Spinal cord (tissue), 10 donors: ENCODE measurements around the gene RNF126. TPM values are rescaled to one million over a fixed set of nuclear protein-coding genes. Genes with fewer than 3 reads are reported as not detected.

Source experiments
- DNase-seq, 6 donors: peaks; one replicate each; pipeline versions ENCODE4 v3.0.0 to v3.0.0-alpha.2; 2013 to 2015; ENCODE audit warnings: low spot score in 6 of 6, low read depth in 4 of 6
- H3K27ac ChIP-seq: one replicate; pipeline ENCODE4 v1.5.1; 2013; ENCODE audit warnings: low read depth, low read length, control low read depth
- H3K27me3 ChIP-seq: one replicate; pipeline ENCODE4 v1.6.1; 2013; ENCODE audit warnings: low read length; ENCODE audit not compliant: control insufficient read depth, insufficient read depth
- H3K36me3 ChIP-seq: one replicate; pipeline ENCODE4 v1.6.1; 2013; ENCODE audit warnings: low read length; ENCODE audit not compliant: control insufficient read depth, insufficient read depth
- H3K4me1 ChIP-seq: one replicate; pipeline ENCODE4 v1.6.1; 2013; ENCODE audit warnings: low read length; ENCODE audit not compliant: control insufficient read depth, insufficient read depth
- H3K4me3 ChIP-seq: one replicate; pipeline ENCODE4 v1.5.1; 2013; ENCODE audit warnings: low read depth, low read length, control low read depth
- H3K9me3 ChIP-seq: one replicate; pipeline ENCODE4 v1.6.1; 2013; ENCODE audit warnings: low read length; ENCODE audit not compliant: control insufficient read depth, insufficient read depth
- WGBS: methylation state at CpG from one replicate; pipeline ENCODE4 v1.1.5; 2013; ENCODE audit warnings: missing lambda C conversion rate; ENCODE audit not compliant: insufficient coverage; 5-methylcytosine and 5-hydroxymethylcytosine counted together
- polyA plus RNA-seq, 2 donors: library from polyadenylated mRNA; unstranded; fragments of 120-200 nt; gene quantifications; one replicate each; pipeline ENCODE4 v1.2.1, GENCODE V29; 2013; ENCODE audit not compliant: insufficient read length in 2 of 2
- total RNA-seq, 2 donors: library from RNA; depleted of rRNA in 1 of 2; stranded (reverse); fragments of 120-200 nt in 1 of 2; fragments of >200 nt in 1 of 2; gene quantifications; one replicate each; pipeline versions ENCODE4 v1.2.3 to v1.2.4, GENCODE V29; 2013 to 2014
- donor health status: healthy.

RNF126 gene
- total and polyA plus RNA-seq, 4 donors: 13.4 to 61.6 (median 35.6) TPM

DNA sequence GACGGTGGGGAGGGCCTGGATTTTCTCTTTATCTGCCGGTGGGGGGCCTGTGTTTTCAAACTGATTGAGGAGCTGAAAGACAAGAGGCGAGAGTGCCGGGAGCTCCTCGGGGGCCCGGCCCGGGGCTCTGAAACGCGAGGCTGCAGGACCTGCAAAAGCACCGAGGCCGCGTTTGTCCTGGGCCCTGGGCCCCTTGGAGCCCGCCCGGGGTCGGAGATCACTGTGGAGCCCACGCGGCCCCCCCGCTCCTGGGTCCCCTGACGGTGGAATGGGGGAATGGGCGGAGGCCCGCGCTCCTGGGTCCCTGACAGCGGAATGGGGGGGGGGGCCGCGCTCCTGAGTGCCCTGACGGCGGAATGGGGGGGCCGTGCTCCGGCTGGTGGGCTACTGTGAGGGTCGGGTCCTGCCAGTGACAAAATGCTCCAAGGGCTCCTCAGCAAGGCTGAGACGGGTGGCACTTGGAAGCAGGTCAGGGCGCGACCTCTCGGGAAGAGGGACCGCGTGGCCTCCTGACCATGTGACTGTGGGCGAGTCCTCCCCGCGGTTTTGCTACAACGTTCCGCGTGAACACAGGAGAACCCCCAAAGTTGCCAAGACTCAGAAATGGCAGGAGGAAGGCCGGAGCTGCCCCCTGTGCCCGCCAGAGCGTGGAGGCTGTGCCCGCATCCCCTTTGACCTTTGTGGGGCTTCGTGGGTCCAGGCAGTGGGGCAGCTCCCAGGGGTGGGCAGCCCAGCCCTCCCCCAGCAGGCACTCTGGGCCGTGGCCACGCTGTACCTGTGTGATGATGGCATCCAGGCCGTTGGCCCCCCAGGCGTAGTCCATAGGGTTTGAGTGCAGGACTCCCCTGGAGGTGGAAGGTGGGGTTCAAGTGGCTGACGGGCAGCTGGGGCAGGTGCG is 13.9 kb downstream of the RNF126 start:
- Histone ChIP-seq H3K36me3 (peaks cover 100% of the 10 kb centered on the region), H3K27ac (no peak overlapping the region), H3K9me3 (no peaks in the 10 kb centered on the region), H3K4me3 (no peak overlapping the region), H3K27me3 (no peaks in the 10 kb centered on the region), H3K4me1 (no peaks in the 10 kb centered on the region)
- no peak for DNase-seq
- WGBS: 94% methylated on average over 40 of the region's 53 CpGs

GRCh38 chr19:648305-648704 is 14.7 kb downstream of the RNF126 start:
- H3K36me3 ChIP-seq: peaks cover 100% of the 10 kb centered on the region
- WGBS: 92% methylated on average over 25 of the region's 29 CpGs

GRCh38 chr19:647566-648284 is 15.3 kb downstream of the RNF126 start:
- no peaks in the 10 kb centered on the region for H3K4me1 ChIP-seq
- H3K9me3 ChIP-seq: no peaks in the 10 kb centered on the region
- peaks cover 100% of the 10 kb centered on the region for H3K36me3 ChIP-seq
- no peak overlapping the region for H3K4me3 ChIP-seq
- H3K27me3 ChIP-seq: no peaks in the 10 kb centered on the region
- no peak overlapping the region for H3K27ac ChIP-seq
- no peak for DNase-seq
- 95% methylated on average over 38 of the region's 52 CpGs for WGBS

More at GRCh38 chr19:648305-648704, 14.7 kb downstream of the RNF126 start:
- no peak for DNase-seq
- Histone ChIP-seq H3K9me3 (no peaks in the 10 kb centered on the region), H3K27me3 (no peaks in the 10 kb centered on the region), H3K27ac (no peak overlapping the region), H3K4me3 (no peak overlapping the region), H3K4me1 (no peaks in the 10 kb centered on the region)

DNA sequence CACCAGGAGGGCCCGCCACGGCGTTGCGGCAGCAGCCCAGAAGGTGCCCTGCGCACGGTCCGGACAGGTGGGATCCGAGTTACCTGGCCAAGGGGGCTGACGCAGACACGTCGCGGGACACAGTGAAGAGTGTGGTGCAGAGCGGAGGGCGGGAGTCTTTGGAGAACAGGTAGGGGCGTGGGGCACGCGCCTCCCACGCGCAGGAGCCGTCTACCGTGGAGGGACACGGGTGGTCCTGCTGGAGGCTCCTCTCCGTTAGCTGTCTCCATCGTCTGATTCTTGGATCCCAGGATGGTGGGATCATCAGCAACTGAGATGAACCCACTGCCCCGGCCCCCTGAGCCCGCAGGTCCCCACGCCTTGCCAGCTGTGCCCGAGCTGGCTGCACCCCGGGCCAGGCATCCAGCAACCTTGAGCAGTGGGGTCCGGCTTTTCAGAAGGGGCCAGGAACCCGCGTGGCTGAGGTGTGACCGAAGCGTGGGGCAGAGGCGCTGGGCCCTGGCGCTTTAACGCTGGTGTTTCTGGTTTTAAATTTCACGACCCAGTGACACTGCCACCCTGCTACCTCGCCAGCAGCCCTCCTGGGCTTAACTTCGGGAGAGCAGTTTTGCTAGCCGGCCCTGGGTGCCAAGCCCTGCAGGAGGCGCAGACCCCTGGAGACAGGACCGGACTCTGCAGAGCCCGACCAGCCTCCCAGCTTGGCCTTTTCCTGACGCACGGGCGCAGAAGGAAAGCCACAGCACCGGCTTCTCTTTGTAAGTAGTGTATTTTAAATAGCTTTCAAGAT is 16.0 kb downstream of the RNF126 start:
- Histone ChIP-seq H3K4me1 (no peaks in the 10 kb centered on the region), H3K27me3 (no peaks in the 10 kb centered on the region), H3K27ac (no peak overlapping the region), H3K4me3 (no peak overlapping the region), H3K36me3 (peaks cover 97% of the 10 kb centered on the region), H3K9me3 (no peaks in the 10 kb centered on the region)
- DNase-seq: no peak
- 91% methylated on average over 44 of the region's 48 CpGs for WGBS

DNA sequence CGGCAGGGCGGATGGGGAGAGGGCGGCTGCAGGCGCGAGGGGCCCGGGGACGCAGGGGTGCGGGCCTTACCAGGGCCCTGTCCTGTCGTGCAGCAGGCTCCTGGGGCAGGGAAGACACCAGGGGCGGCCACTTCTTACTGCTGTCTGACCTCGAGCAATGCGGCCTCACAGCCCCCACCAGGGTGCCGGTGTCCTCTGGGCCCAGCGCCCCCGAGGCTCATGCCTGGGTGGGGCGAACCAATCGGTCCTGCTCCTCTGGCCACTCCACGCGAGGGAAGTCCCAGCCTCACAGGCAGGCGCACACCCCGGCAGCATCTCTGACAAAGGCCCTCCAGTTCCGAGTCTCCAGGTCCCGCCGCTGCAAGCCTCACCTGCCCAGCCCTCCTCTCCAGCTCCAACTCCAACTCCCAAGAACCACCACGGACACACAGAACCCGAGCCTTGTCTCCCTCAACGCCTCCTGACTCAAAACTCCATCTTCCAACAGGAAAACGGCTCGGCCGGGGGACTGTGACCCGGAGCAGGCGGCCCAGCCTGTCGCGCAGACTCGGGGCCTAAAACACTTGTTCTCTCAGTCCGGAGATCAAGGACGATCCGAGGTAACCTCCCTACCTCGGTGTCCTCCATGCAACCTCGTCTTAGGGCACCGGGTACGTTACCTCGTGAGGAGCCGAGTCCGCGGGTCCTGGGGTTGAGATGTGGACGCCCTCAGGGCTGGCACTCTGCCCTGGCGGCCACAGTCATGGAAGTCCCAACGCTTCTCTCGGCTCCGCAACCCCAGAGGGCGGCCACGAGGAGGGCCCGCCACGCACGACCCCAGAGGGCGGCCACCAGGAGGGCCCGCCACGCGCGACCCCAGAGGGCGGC is 16.9 kb downstream of the RNF126 start:
- Histone ChIP-seq H3K9me3 (no peaks in the 10 kb centered on the region), H3K27ac (no peak overlapping the region), H3K27me3 (no peaks in the 10 kb centered on the region), H3K36me3 (peaks cover 95% of the 10 kb centered on the region), H3K4me3 (no peak overlapping the region), H3K4me1 (no peaks in the 10 kb centered on the region)
- whole genome bisulfite sequencing: 95% methylated on average over 62 of the region's 62 CpGs
- no peak for DNase-seq

- Histone ChIP-seq H3K36me3 (peaks cover 87% of the 10 kb centered on the region), H3K27me3 (no peaks in the 10 kb centered on the region), H3K4me3 (no peak overlapping the region), H3K9me3 (no peaks in the 10 kb centered on the region), H3K4me1 (peaks cover 5% of the 10 kb centered on the region), H3K27ac (no peak overlapping the region)
- 83% methylated on average over 14 of the region's 14 CpGs for WGBS
- DNase-seq: no peak
Observed at GRCh38 chr19:644789-645188, 18.2 kb downstream of the RNF126 start.

DNA sequence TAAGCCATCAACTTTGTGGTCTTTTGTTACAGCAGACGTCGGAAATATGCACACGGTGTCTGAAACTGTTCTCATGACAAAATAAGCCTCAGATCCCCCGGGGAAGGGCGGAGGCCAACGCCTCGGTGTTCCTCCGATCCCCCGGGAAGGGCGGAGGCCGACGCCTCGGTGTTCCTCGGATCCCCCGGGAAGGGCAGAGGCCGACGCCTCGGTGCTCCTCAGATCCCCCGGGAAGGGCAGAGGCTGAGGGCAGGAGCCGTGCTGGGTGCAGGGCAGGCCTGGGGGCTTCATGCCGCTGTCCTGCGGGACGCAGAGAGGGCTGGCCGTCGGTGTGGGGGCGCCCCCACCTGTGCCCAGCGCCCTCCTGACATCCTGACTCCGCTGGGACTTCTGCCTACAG is 18.7 kb downstream of the RNF126 start:
- Histone ChIP-seq H3K36me3 (peaks cover 82% of the 10 kb centered on the region), H3K9me3 (no peaks in the 10 kb centered on the region), H3K4me3 (no peak overlapping the region), H3K4me1 (peaks cover 7% of the 10 kb centered on the region), H3K27ac (no peak overlapping the region), H3K27me3 (no peaks in the 10 kb centered on the region)
- WGBS: 82% methylated on average over 27 of the region's 28 CpGs
- DNase-seq: no peak

DNA sequence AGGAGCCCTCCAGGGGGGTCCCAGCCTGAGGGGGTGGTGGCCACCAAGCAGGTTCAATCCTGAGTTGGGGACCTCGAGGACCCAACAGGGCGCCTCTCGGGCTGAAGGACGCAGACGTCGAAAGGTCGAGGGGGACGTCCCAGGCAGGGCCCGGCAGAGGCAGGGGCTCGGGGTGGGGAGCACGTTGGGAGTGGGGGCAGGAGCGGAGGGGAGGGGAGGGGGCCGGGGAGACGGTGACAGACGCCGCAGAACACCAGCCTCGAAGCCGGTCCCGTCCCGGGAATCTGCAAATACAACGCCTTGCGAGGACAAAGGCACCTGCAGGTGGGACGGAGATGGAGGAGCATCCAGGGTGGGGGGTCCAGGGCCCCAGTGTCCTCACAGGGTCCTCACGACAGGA is 19.3 kb downstream of the RNF126 start:
- Histone ChIP-seq H3K36me3 (peaks cover 76% of the 10 kb centered on the region), H3K4me1 (peaks cover 13% of the 10 kb centered on the region), H3K27me3 (no peaks in the 10 kb centered on the region), H3K27ac (no peak overlapping the region), H3K4me3 (no peak overlapping the region), H3K9me3 (no peaks in the 10 kb centered on the region)
- WGBS: 79% methylated on average over 22 of the region's 24 CpGs
- DNase-seq: no peak
